GM03348 (cell line): ENCODE measurements around the gene ANKRD60.

Source experiments
- DNase-seq: peaks from one replicate; pipeline ENCODE4 v3.0.0; 2012; ENCODE audit warnings: low spot score

Gene ANKRD60

DNA sequence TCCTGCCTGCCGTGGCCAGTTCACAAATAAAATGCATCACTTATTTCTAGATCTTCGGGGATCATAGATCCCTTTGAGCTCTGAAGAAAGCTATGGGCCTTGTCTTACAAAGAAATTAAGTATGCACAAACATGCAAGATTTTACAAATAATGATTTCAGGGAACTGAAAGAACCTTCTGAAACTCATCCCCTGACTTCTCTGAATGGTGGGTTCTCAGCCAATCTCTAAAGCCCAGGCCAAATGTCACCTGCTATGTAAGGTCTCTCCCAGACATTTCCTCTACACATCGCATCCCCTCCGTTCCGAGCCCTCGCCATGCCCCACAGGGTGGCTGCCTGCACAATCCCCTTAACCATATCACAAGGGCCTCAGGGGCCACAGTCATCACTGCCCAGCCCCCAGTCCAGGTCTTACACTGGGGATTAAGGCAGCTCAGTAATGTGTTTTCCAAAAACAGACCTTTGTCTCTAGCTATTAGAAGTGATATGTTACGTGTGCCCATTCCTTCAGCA, 16.1 kb upstream of the ANKRD60 start:
- DNase-seq = no peak

GRCh38 chr20:58243653-58244410, 15.4 kb upstream of the ANKRD60 start:
- no peak for DNase-seq

- no peak for DNase-seq
Observed at GRCh38 chr20:58242824-58243223, 14.4 kb upstream of the ANKRD60 start.

- no peak for DNase-seq
Observed at GRCh38 chr20:58241766-58242465, 13.5 kb upstream of the ANKRD60 start.

DNA sequence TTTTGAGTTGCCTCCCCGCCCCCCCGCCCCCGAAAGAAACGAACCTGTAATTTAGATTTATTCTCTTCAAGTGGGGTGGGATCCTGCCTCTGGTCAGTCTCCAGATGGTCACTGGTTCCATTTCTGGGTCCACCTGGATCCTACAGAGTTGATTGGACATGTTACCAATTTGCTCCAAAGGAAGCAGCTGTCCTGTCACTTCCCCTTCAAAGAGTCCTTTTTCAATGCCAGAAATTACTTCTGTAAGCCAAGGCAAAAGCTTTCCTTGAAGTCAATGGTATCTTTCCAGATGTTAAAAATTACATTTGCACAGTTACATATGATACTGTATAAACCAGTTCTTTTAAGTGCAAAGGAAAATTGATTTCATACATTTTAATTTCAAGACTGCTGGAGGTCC, 12.0 kb upstream of the ANKRD60 start:
- no peak for DNase-seq

- no peak for DNase-seq
Observed at GRCh38 chr20:58239216-58239615, 10.8 kb upstream of the ANKRD60 start.

- DNase-seq = no peak
Observed at GRCh38 chr20:58238490-58238889, 10.0 kb upstream of the ANKRD60 start.

DNA sequence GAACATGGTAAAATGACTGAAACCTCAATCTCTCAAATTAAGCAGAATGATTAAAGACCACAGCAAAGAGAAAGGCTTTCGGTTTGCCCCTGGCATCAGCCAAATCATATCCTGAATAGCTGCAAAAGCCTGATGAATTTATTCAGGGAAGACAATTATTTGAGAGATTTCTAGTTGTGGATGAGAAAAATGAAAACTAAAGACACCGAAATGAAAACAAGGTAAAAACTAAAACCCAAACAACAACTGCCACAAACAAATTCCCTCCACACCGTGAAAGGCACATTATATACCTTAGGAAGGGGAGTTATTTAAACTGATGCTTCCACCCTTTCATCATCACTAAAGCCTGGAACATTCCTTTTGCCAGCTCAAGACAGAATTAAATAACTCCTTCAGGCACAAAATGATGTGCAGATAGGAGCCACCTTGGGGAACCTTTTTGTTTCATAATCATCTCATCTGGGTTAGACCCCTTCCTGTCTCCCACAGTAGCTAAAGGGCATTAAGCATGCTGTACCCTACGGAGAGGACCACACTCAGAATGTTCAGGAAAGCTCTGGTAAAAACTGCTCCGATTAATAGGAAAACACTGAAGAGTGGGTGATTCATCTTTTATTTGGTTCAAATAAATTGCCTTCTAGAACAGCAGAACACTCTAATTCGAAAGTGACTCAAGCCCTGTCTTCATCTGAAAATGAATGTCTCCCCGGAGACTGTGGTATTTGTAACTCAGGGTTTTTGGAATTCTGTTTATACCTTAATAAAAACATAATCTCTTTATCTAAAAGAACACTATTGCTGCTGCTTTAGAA, 9.1 kb upstream of the ANKRD60 start:
- DNase-seq = peak; percentile 78

DNA sequence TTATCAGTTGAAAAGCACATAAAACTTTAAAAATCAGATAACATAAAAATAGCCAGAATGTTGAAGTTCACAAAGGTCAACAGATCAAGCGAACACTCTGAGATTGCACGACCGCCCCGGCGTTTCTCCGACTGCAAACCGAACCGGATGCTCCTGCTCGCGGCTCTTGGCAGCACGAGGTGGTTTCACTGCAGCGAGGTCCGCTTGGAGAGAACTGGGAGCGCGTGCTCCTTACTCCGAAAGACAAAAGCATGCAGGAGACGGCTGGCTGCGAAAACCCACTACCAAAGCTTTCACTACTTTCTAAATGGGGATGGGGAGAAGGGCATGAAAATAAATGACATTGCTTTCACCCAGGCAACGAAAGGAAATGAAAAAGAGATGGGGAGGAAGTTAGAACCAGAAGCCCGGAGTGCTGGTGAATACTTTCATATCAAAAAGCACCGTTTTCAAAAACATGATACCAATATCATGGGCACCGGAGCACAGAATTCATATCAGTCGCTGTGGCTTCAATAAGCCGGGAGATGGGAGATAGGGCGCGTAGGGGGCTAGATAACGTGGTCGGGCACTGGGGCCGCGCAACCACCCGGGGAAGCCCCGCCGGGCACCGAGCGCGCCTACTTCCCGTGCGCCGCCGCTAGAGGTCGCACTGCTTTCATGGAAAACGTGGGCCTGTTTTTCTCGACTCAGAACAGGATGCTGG, 8.3 kb upstream of the ANKRD60 start:
- peak; percentile 91 for DNase-seq

- no peak for DNase-seq
Observed at GRCh38 chr20:58235010-58235409, 6.6 kb upstream of the ANKRD60 start.

DNA sequence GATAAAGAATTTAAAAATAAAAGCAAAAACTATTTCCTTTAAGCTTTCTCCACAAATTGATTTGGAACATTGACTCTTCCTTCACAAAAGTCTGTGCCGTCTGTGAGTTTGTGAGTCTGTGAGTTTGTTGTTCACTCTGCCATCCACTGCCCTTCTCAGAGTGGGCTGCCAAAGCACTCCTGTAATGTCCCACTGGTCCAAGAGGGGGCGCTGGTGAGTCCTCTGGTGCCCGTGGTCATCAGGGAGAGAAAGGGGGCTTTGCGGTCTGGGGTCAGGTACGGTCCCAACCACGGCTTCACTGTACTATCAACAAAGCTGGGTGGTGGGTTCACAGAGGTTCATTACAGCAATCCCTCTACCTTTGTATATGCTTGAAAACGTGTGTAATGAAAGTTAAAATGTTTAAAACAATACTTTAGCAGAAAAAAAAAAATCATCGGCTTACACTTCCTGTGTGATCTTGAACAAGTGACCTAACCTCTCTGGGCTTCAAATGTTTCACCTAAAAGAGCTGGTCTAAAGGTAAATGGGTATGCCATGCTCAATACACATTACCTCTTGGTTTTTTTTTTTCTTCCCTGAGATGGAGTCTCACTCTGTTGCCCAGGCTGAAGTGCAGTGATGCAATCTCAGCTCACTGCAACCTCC, 5.6 kb upstream of the ANKRD60 start:
- peak; percentile 60 for DNase-seq

GRCh38 chr20:58233393-58233792, 4.9 kb upstream of the ANKRD60 start:
- no peak for DNase-seq

DNA sequence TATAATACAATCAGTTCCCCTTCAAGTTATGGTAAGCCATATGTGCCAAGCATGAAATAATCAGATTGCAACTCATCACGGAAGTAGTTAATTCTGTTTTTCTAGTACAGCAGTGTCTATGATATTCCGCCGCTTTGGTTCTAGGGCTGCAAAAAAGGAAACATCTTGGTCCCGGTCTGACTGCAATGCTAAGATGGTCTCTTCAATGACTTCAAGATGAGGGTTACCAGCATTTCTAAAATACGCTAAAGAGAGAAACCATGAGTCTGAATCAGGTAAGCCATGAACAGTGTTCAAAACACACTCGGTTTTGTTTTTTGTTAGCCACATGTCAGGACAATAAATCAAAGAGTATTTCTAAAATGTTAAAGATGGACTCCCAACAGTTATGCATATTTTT, 3.2 kb upstream of the ANKRD60 start:
- no peak for DNase-seq

- no peak for DNase-seq
Observed at GRCh38 chr20:58229198-58229798, 845 bp upstream of the ANKRD60 start.

DNA sequence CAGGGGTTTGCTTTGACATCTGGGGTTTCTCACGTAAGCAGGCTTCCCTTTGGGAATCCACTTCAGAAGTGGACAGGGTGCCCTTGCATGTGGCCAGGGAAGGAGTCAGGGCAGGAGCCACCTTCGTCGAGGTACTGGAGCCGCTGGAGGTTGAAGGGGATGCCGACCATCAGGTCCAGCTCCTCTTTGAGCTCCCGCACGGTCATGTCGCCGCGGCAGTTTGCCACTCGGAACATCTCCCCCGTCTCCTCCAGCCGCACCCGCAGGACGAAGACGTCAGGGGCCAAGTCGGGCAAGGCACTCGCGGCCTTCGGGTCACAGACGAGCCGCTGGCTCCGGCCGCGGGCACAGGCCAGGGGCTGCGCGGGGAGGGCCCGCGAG, 360 bp downstream of the ANKRD60 start:
- DNase-seq = no peak

- no peak for DNase-seq
Observed at GRCh38 chr20:58227391-58228102, 906 bp downstream of the ANKRD60 start.

- DNase-seq = peak; percentile 31
Observed at GRCh38 chr20:58225452-58226200, 2.8 kb downstream of the ANKRD60 start.

- DNase-seq = no peak
Observed at GRCh38 chr20:58224974-58225373, 3.5 kb downstream of the ANKRD60 start.

DNA sequence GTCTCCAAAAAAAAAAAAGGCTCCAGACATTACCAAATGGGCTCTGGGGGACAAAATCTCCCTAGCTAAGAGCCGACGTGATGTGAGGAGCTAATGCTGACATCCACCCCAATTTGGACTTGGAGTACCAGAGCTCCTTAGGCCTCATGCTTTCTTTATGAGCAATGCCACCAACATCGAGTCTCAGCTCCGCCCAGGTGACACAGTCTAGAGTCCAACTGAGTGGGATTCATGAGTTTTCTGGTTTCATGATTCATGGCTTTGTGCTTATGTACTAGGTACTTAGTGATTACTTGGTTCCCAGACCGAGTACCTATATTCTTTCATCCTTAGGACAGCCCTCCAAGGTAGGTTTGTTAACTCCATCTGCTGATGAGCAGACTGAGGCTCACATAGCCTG, 4.4 kb downstream of the ANKRD60 start:
- no peak for DNase-seq
